HTERT RPE-1 (cell line): Measurements from ENCODE around the gene OST4.
"Not testable (repeated sequence)": the region's sequence is repeated elsewhere in the genome, so short reads cannot be mapped to it uniquely, and the experiment has no call there.

Source experiments
- in situ Hi-C: fragments of 300-500 bp; cut with MboI; formaldehyde crosslinking; loops from 4 replicates; pipeline ENCODE4 v1.14.3; 2020; ENCODE audit warnings: low sequenced_read_pairs

Gene OST4

GRCh38 chr2:27080140-27080469 lies 8.7 kb upstream of the OST4 start:
- in situ Hi-C loops: no loop called here

DNA sequence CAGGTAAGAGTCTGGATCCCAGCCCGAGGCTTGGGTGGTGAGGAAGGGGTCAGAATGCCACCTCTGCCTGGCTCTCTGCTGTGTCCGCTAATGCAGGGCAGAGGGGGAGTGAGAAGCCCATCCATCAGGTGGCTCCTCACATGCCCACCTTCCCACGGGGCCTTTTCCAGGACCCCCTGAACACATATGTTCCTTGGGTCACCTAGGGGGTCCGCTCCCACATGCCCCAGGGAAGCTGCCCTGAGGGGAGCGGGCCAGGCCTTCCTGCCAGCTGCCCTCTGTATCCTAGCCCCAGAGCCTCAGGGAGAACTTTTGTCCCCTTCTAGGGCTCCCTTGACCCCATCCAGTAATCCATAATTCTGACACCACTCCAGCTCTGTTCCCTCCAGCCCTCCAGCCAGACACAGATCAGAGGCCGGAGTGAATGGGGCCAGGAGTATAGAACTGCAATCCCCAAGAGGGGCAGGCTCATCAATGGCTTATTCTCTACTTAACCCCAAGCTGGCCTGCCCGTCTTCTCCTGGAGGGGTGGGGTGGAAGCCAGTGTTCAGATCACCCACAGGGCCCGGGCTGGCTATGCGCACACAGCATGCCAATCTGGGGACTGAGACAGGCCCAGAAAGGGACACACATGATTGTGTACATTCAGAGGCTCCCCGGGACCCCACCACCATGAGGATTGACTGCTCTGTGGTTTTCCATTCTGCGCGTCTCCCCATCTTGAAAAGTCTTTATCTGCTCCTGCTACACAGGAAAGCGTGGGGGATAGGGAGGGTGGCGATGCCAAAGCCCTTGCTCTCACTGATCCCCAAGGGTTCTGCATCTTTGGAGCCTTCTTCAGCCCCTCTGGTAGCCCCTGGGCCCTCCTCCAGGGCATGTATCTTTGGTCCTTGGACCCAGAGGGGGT lies 8.0 kb upstream of the OST4 start:
- in situ Hi-C loops: no loop called here

- in situ Hi-C loops: no loop called here
Measured at GRCh38 chr2:27078267-27079194, 7.1 kb upstream of the OST4 start, which contains the start of gene EMILIN1. Gene EMILIN1 (plus strand): TSS chr2:27078615. CDS start chr2:27079066, 451 bp downstream.

- in situ Hi-C loops: no loop called here
Measured at GRCh38 chr2:27077231-27077630, 5.8 kb upstream of the OST4 start.

DNA sequence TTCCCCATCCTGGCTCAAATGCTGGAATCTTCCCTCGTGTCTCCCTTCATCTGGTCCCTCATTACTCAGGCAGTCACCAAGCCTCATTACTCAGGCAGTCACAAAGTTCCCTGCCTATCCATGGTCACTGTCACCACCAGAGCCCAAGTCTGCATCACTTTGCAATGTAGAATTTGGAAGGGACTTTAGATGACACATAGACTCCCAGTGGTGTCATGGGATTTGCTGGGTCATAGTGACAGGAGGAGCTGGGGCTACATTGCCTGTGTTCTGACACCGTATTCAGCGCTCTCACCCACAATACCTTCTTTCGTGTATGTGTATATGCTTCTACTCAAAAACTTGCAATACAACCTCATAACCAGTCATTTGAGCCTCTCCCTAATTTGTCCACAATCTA lies 4.9 kb upstream of the OST4 start:
- in situ Hi-C loops: no loop called here

DNA sequence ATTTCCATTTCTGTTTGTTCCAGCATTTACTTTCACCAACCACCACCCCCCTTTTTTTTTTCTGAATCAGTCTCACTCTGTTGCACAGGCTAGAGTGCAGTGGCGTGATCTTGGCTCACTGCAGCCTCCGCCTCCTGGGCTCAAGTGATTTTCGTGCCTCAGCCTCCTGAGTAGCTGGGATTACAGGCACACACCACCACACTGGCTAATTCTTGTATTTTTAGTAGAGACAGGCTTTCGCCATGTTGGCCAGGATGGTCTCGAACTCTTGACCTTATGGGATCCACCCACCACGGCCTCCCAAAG lies 4.1 kb upstream of the OST4 start:
- in situ Hi-C loops: not testable (repeated sequence)

DNA sequence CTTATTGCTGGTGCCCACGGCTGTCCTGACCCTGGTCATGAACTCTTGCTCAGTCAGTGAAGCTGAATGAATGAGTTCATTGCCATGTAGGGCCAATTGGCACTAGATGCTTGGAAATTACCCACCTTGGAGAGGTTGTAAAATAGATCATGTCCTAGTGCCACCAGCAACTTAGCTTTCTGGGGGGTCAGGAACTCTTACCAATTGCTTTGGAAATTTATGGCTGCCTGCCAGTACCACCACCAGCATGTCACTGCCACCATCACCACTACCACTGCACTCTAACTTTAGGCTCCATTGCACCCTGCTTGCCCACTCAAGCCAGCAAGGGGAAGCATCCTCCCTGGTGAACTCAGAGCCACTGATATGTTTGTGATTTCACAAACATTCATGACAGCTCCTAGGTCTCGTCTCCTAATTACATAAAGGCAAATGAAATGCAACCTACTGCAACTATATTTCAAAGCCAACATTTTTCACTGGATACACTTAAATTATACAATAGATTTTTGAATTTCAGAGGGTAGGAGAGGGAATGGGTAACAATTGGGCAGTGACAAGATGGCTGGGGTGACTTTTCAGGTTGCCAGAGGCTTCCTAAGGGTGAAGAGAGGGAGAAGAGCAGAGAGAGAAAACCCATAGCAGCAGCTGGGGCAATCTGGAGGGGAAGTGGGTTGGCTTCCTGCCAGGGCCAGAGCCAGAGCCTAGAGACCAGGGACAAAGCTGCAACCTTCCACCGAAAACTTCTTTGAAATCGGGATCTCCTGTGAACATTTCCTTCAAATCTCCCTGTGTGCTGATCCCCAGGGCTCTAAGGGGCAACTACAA lies 3.5 kb upstream of the OST4 start:
- in situ Hi-C loops: no loop called here

DNA sequence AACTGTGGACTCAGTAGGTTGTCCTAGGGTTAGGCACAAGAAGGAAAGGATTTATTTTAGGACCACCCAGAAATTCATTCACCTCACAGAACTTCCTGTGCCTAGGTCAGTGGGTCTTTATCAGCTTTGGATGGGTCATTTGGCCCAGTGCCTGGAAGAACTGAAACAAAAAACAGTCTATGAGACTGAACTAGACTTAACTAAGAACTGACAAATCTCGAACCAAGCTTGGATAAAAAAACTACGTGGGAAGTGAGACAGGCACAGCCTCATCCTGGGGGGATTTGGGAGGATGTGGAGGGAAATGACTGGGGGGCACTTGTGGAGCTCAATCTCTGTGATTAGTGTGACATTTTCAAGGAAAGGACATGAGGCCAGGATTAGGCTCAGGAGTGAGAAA lies 2.3 kb upstream of the OST4 start:
- in situ Hi-C loops: no loop called here

- in situ Hi-C loops: no loop called here
Measured at GRCh38 chr2:27072920-27073319, 1.5 kb upstream of the OST4 start.

DNA sequence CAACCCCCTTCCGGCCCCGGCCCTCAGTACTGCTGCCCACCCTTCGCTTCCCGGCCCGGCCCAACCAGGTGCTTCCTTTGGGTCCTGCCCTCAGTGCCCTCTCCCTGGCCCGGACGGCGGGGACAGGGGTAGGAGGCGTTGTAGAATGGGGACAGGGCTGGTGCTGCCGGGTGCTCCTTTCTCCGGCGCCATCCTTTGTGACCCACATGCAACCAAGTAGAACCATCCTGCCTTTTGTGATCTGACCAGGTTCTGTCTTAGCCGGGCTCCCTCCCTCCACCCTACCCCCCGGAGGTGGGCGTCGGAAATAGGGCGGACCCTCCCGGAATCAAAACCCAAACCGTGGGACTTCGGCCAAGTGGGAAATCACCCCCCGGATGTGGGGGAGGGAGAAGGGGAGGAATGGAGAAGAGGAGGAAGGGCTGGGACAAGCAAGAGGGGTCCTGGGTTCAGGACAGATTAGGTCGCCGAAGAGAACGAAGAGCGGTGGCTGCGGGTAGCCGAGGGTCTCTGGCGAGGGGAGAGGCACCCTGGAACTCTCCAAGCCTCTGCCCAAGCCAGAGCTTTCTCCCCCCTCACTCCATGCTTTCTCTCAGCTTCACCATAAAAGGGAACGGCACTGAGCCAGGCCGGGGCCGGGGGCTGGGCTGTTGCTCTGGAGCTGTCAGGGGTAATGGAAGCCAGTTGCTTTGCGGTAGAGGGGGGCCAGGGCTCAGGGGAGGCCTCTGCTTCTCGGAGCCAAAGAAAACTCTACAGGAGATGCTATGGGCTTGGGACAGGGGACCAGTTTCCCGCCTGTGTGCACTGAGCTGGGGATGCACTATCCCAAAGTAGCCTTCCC lies 756 bp upstream of the OST4 start:
- in situ Hi-C loops: no loop called here

DNA sequence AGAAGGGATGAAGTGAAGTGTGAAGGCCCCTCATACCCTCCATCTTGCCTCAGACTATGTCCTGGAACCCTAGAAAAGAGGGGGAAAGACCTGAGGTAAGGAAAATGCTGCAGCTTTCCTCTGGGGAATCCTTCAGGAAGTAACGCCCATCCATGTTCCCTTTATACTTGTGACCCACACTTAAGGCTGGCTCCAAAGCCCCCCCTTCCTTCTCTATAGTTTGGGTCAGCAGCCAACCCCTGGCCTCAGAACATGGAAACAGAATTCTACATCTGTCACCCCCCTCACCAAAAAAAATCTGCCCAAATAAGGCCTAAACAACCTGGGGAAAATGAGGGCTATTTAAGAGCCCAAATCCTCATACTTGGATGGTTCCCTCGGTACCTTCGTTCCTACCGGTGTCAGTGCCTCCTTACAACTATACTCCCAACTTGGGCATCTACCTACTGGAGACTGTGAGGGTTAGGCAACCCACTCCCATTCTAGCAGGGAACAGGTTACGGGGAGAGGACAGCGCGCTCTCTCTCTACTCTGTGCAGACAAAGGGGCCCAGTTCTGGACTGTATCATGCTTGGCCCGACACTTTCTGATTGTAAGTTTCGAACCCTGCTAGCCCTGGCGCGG lies 689 bp downstream of the OST4 start:
- in situ Hi-C loops: no loop called here

DNA sequence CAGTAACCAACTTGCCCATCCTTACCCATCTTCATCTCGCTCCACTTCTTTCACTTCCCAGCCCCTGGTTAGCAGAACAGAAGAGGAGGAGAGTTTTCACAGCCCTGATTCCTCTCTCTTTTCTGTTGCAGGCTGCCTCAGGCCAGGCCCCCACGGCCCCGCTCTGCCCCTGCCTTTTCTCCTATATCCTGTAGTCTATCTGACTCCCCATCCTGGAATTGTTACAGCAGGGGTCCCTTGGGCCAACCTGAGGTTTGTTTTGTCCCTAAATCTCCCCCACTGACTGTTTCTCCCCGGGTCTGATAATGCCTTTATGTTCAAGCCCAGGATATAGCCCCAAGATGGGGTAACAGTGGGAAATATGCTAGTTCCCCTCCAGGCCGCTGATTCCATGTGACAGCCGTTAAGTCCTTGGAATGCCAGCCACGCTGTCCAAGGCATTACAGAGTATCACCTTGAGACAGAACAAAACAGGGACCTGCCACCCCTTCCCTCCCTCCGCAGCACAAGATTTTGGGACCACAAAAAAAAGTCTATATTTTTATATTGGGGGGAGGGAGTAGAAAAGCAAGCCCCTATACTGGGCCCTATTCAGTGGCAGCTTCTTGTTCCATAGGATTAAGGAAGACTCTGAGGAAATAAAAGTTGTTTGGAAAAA lies 1.4 kb downstream of the OST4 start:
- in situ Hi-C loops: no loop called here

- in situ Hi-C loops: no loop called here
Measured at GRCh38 chr2:27069436-27069835, 2.0 kb downstream of the OST4 start.

DNA sequence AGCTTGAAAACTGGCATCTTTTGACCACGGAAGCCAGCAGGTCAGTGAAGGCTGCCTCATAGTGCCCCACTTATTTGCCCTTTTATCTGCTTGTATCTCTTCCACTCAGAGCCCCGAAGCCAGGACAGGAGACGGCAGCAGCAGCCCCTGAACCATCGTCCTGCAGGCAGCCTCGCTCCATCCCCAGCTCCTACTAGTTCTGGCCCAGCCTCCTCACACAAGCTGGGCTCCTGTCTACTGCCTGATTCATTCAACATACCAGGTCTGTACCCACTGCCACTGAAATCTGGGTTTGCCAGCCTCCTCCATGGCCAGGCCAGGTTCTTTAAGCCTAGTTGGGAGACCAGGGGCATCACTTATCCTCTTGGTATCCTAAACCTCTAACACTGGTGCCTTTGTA lies 4.1 kb downstream of the OST4 start:
- in situ Hi-C loops: no loop called here

DNA sequence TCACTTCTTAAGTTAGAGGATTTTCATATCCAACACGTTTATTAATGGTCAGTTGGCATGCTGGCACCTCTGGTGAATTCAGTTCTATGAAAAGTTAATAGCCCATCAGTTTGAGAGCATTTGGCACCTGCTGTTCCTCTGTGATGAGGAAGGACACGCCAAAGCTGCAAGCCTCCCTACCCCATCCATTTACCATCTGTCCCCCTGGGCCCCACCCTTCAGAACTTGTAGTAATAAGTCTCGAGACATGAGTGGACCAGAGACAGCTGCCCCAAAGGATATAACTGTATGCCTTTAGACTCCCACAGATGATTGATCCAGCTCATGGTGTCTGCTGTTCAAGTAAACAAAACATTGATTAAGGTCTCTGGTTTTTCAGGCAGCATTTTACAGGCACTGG lies 6.3 kb downstream of the OST4 start:
- in situ Hi-C loops: no loop called here

- in situ Hi-C loops: no loop called here
Measured at GRCh38 chr2:27060323-27060722, 11.1 kb downstream of the OST4 start.

DNA sequence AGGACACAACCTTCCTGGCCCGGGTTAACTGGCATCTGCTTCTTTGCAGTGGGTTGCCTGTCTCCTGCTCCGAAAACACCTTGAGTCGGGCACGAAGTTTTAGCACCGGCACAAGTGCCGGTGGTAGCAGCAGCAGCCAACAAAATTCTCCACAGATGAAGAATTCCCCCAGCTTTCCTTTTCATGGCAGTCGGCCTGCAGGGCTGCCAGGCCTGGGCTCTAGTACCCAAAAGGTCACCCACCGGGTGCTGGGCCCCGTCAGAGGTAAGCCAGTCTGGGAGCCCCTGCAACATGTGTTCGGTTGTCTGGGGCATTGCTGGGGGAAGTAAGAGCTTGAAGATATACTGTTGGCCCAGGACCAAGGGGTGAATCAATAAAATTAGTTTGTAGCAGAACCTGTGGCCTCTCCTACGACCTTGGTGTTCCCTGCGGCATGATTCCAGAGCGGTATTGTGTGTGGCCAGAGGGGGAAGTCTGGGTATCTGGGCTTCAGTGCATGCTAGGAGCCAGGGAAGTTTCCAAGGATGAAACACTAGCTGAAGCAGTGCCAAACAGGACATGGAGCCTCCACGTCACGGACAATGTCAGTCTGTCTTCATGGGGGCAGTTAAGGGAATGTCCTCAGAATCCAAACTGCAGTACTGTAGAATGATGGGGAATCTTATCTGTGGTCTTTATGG lies 12.2 kb downstream of the OST4 start:
- in situ Hi-C loops: no loop called here

DNA sequence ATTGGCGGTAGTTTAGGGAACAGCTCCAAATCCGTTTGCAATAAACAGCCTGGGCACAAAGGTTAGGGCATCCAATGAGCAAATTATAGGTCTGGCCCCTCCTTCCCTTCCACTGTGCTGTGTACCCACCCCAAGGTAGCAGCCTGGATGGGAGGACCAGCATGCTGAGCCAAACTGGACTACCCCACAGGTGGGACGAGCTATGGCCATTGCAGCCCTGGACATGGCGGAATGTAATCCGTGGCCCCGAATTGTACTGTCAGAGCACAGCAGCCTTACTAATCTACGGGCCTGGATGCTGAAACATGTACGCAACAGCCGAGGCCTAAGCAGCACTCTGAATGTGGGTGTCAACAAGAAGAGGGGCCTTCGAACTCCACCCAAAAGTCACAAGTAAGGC lies 13.2 kb downstream of the OST4 start:
- in situ Hi-C loops: no loop called here

DNA sequence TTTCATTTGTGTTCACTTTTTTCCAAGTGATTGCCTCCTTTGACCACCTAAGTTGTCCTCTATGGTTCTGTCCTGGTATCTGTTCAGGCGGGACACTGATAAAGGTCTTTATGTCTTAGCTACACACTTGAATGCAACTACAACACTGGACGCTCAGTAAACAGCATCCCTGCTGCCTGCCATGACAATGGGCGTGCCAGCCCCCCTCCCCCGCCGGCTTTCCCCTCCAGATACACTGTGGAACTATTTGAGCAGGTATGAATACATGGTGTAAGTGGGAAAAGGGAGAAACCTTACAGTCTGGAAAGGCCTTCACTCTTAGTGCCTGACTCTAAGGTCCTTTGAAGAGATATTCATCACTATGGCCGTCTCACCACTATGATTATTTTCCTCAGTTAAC lies 14.3 kb downstream of the OST4 start:
- in situ Hi-C loops: no loop called here
